BJ (cell line): Measurements from ENCODE around the gene BMF. TPM values are rescaled to one million over a fixed set of nuclear protein-coding genes. Genes with fewer than 3 reads are reported as not detected.

Experiments used
- CTCF ChIA-PET: fragments of 350-600 bp; formaldehyde crosslinking; extraction: SDS; loops from one replicate; lab custom pipeline; 2021; ENCODE audit warnings: antibody characterized with exemption, inconsistent platforms; lab: Yijun Ruan, JAX
- POLR2A ChIA-PET: fragments of 300-600 bp; sonication (Branson Sonifier 250); formaldehyde crosslinking; extraction: SDS; loops from one replicate; lab custom pipeline; 2021; ENCODE audit warnings: antibody characterized with exemption; lab: Charles Lee
- DNase-seq: peaks from one replicate; pipeline ENCODE4 v3.0.0-alpha.2; 2011; ENCODE audit warnings: low read depth
- H3K27me3 ChIP-seq: 2 replicates; pipeline ENCODE4 v1.6.0; 2011; ENCODE audit warnings: low read length; ENCODE audit not compliant: control insufficient read depth, insufficient read depth
- H3K36me3 ChIP-seq: 2 replicates; pipeline ENCODE4 v1.5.1; 2011; ENCODE audit warnings: low read length; ENCODE audit not compliant: control insufficient read depth, insufficient read depth
- H3K4me3 ChIP-seq: 2 replicates; pipeline ENCODE4 v1.5.1; 2011; ENCODE audit warnings: low read depth, mild to moderate bottlenecking, control low read depth, low read length
- CTCF ChIP-seq: IDR thresholded peaks from 2 replicates; pipeline ENCODE4 v1.5.1; 2011; ENCODE audit warnings: low read depth, mild to moderate bottlenecking, control low read depth, inconsistent platforms, low read length, moderate library complexity; ENCODE audit not compliant: insufficient read depth
- polyA plus RNA-seq: library from polyadenylated mRNA; depleted of rRNA; stranded (reverse); fragments of >200 nt; gene quantifications from 2 replicates; pipeline ENCODE4 v1.2.3, GENCODE V29; 2011

BMF gene
- polyA plus RNA-seq, 1 experiment, result 8.3 TPM

- ChIA-PET POLR2A (no interaction called here), CTCF (interaction anchor here (5.5 kb wide), 1 partner anchor 54 kb away, joined by 34 read pairs; no protein-coding TSS in a partner anchor)
- DNase-seq, result no peak
- H3K27me3 ChIP-seq, result no peaks in the 10 kb centered on the region
- H3K36me3 ChIP-seq, result no peaks in the 10 kb centered on the region
- no peak overlapping the region for H3K4me3 ChIP-seq
- no peak for TF ChIP-seq CTCF
These were observed 57.8 kb downstream of the BMF start for GRCh38 chr15:40050788-40051470.

GRCh38 chr15:40048926-40049475, 59.7 kb downstream of the BMF start:
- H3K36me3 ChIP-seq, result no peaks in the 10 kb centered on the region
- POLR2A ChIA-PET, result no interaction called here
- H3K27me3 ChIP-seq, result no peaks in the 10 kb centered on the region
- no peak overlapping the region for H3K4me3 ChIP-seq
- no peak for DNase-seq
- CTCF ChIA-PET, result interaction anchor here (1.8 to 5.7 kb wide), 4 partner anchors 57 to 230 kb away, joined by 14 to 93 read pairs (median 44); partner anchors contain the start of gene BMF
- TF ChIP-seq CTCF, result no peak

- ChIA-PET CTCF (interaction anchor here (1.1 to 5.7 kb wide), 7 partner anchors 12 to 231 kb away, joined by 4 to 93 read pairs (median 14); partner anchors contain the start of gene BMF), POLR2A (no interaction called here)
- DNase-seq, result no peak
These were observed 60.4 kb downstream of the BMF start for GRCh38 chr15:40048211-40048792.

GRCh38 chr15:40047415-40048210, 61.1 kb downstream of the BMF start:
- ChIA-PET POLR2A (no interaction called here), CTCF (interaction anchor here (0.6 to 5.7 kb wide), 12 partner anchors 10 to 399 kb away, joined by 3 to 93 read pairs (median 5); partner anchors contain the start of gene BMF)
- no peak for TF ChIP-seq CTCF
- H3K36me3 ChIP-seq, result no peaks in the 10 kb centered on the region
- DNase-seq, result no peak
- H3K27me3 ChIP-seq, result no peaks in the 10 kb centered on the region
- no peak overlapping the region for H3K4me3 ChIP-seq

More at GRCh38 chr15:40048211-40048792, 60.4 kb downstream of the BMF start:
- no peak for TF ChIP-seq CTCF
- H3K27me3 ChIP-seq, result no peaks in the 10 kb centered on the region
- H3K4me3 ChIP-seq, result no peak overlapping the region
- H3K36me3 ChIP-seq, result no peaks in the 10 kb centered on the region
